Tibial artery (tissue), 4 donors: ENCODE measurements around the gene SLIT3.

Experiments used
- DNase-seq, 2 donors: peaks; one replicate each; pipeline ENCODE4 v3.0.0-alpha.2; 2019
- H3K27ac ChIP-seq, 2 donors: fragments of 200-600 bp; sonication (generic) in 1 of 2; 1 replicate in 1 of 2; 2 replicates in 1 of 2; pipeline ENCODE4 v1.5.1; 2018 to 2019; ENCODE audit warnings: mild to moderate bottlenecking in 1 of 2
- H3K27me3 ChIP-seq, 2 donors: fragments of 200-600 bp; sonication (generic) in 1 of 2; one replicate each; pipeline versions ENCODE4 v1.5.1 to v1.6.0; 2016 to 2019
- H3K36me3 ChIP-seq, 3 donors: fragments of 200-600 bp; sonication (generic) in 2 of 3; one replicate each; pipeline ENCODE4 v1.5.1; 2016 to 2019; ENCODE audit warnings: mild to moderate bottlenecking in 2 of 3
- H3K4me1 ChIP-seq, 4 donors: fragments of 200-600 bp; sonication (generic) in 2 of 4; 1 replicate in 3 of 4; 2 replicates in 1 of 4; pipeline ENCODE4 v1.5.1; 2016 to 2019
- H3K4me3 ChIP-seq, 2 donors: fragments of 200-600 bp; sonication (generic) in 1 of 2; 1 replicate in 1 of 2; 2 replicates in 1 of 2; pipeline ENCODE4 v1.5.1; 2018 to 2019; ENCODE audit warnings: mild to moderate bottlenecking in 2 of 2
- H3K9me3 ChIP-seq, 3 donors: fragments of 200-600 bp; sonication (generic) in 1 of 3; one replicate each; pipeline ENCODE4 v1.5.1; 2016 to 2019
- intact Hi-C: fragments of 100-400 bp; cut with DNase I; formaldehyde crosslinking; loops from one replicate; pipeline ENCODE4 v1.15.0; 2023; ENCODE audit warnings: low total_unique reads
- TF ChIP-seq, protein P1 (sequence below), 2 experiments: fragments of 200-600 bp in 1 of 2; fragments of 450-650 bp in 1 of 2; IDR thresholded peaks; one replicate each; pipeline ENCODE4 v1.5.1; 2017 to 2019; ENCODE audit warnings: antibody characterized with exemption in 2 of 2, mild to moderate bottlenecking in 1 of 2, moderate library complexity in 1 of 2

Gene SLIT3

DNA sequence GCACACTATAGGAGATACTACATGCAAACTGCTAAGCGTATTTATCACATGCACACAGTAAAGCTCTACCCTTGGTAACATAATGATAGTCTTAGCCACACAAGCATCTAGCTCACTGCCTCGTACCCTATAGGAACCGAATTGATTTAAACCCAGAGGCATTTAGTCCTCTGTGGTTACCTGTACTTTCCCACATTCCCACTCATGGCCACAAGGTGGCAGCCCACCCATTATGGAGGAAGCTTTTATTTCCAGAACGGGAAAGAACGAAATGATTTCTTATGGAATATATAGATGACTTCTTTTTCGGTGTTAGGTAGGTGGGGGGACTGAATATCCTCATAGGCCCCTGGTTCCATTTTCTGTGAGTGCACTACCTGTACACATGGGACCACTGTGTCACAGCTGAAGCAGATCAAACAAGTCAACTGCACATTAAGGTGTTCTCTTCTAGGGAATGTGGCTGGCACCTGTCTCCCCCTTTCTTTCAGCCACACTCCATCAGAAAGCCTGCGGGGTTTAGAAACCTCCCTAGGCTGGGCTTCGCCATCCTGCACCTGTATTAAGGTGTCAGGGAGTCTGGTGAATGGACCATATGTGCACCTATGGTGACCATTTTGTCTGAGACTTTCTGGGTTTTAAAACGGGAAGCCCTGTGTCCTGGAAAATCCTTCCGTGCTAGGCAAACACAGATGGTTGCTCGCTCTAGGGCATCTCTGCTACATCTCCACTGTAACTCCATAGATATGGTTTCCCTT lies 313.2 kb downstream of the SLIT3 start:
- H3K4me3 ChIP-seq, result no peak overlapping the region
- TF ChIP-seq, protein P1, sequence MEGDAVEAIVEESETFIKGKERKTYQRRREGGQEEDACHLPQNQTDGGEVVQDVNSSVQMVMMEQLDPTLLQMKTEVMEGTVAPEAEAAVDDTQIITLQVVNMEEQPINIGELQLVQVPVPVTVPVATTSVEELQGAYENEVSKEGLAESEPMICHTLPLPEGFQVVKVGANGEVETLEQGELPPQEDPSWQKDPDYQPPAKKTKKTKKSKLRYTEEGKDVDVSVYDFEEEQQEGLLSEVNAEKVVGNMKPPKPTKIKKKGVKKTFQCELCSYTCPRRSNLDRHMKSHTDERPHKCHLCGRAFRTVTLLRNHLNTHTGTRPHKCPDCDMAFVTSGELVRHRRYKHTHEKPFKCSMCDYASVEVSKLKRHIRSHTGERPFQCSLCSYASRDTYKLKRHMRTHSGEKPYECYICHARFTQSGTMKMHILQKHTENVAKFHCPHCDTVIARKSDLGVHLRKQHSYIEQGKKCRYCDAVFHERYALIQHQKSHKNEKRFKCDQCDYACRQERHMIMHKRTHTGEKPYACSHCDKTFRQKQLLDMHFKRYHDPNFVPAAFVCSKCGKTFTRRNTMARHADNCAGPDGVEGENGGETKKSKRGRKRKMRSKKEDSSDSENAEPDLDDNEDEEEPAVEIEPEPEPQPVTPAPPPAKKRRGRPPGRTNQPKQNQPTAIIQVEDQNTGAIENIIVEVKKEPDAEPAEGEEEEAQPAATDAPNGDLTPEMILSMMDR (IDR thresholded peaks at IDR 0.05), result peak; percentile 84 to 87
- peaks cover 0 to 49% (median 33%) of the 10 kb centered on the region in 4 donors for H3K4me1 ChIP-seq
- DNase-seq, result peak; percentile 80 to 82
- H3K36me3 ChIP-seq, result no peaks in the 10 kb centered on the region
- intact Hi-C loops, result loop anchor here (2.0 to 10.0 kb wide), 2 partner anchors 303 to 315 kb away; no protein-coding TSS in a partner anchor
- H3K27ac ChIP-seq, result peak overlapping the region in 1 of 2 donors; percentile 2
- no peaks in the 10 kb centered on the region for H3K27me3 ChIP-seq
- no peaks in the 10 kb centered on the region for H3K9me3 ChIP-seq

DNA sequence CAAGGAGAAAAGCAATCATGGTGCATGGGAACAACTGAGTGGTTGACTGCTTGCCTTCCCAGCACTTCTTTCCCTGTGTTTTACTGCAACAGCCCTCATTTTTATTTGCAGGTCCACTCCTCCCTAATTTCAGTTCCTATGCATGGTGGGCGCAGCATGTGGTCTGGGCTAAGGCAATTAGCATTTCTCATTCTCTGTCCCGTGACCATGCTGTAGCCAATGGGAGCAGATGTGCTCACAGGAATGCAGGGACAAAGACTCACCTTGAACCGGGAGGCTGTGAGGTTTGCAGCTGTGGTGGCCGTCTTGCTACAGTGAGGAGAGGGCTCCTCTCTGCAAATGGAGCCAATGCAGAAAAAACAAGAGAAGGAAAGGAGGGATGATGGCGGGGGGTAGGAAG lies 315.5 kb downstream of the SLIT3 start:
- Histone ChIP-seq H3K4me3 (no peak overlapping the region), H3K27me3 (no peaks in the 10 kb centered on the region), H3K9me3 (no peaks in the 10 kb centered on the region), H3K27ac (no peak overlapping the region), H3K4me1 (peaks cover 0 to 28% (median 17%) of the 10 kb centered on the region in 4 donors), H3K36me3 (no peaks in the 10 kb centered on the region)
- intact Hi-C loops, result loop anchor here (2.0 to 10.0 kb wide), 2 partner anchors 301 to 565 kb away; no protein-coding TSS in a partner anchor
- DNase-seq, result no peak
- TF ChIP-seq, protein P1 (IDR thresholded peaks at IDR 0.05), result no peak

DNA sequence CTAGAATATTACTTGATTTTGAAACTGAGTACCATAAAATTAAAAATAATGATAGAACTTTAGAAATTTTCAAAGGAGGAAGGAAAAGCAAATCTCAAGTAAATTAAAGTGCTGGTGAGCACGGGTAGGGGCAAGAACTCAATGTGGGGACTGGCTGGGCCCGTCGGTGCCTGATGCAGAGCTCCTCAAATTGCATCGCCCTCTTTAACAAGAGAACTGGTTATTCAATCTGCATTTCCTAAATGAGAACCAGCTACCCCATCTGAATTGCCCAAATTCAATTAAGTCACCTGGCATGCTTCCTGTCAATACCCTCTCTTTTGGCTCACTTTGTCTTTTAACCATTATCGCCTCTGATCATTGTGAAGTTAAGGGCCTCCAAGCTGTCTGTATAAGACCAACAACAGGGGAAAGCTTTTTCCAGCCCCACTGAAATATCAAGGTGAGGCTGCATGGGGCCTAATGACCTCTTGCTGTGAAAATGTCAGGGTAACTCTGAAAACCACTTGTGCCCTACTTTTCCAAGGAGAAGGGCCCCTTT lies 316.7 kb downstream of the SLIT3 start:
- no peak for DNase-seq
- Histone ChIP-seq H3K36me3 (no peaks in the 10 kb centered on the region), H3K4me3 (no peak overlapping the region), H3K27ac (no peak overlapping the region), H3K4me1 (peaks cover 0 to 32% (median 17%) of the 10 kb centered on the region in 4 donors), H3K9me3 (no peaks in the 10 kb centered on the region), H3K27me3 (no peaks in the 10 kb centered on the region)
- TF ChIP-seq, protein P1 (IDR thresholded peaks at IDR 0.05), result no peak
- intact Hi-C loops, result loop anchor here (2.0 to 10.0 kb wide), 2 partner anchors 299 to 567 kb away; no protein-coding TSS in a partner anchor

DNA sequence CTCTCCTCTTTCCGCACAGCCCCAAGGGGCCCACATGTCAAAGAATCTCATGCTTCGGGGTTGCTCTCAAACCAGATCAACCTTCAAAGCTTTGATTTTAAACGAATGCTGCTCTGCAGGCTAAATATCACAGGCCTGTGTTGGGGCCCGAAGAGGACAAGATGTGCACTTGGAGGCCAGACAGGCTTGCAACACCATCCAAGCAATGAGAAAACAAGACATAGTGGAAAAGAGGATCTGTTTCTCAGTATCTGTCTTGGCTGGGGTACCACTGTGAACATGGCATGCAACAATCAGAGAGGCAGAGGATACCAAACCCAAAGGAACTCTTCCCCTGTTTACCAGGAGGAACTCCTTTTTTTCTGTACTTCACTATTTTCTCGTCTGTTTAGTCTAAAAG lies 321.8 kb downstream of the SLIT3 start:
- no peak overlapping the region for H3K4me3 ChIP-seq
- peak overlapping the region in 1 of 2 donors; percentile 13 for H3K27ac ChIP-seq
- H3K9me3 ChIP-seq, result no peaks in the 10 kb centered on the region
- H3K4me1 ChIP-seq, result peaks cover 0 to 22% (median 0%) of the 10 kb centered on the region in 4 donors
- TF ChIP-seq, protein P1 (IDR thresholded peaks at IDR 0.05), result no peak
- intact Hi-C loops, result no loop called here
- no peaks in the 10 kb centered on the region for H3K27me3 ChIP-seq
- H3K36me3 ChIP-seq, result no peaks in the 10 kb centered on the region
- peak in 1 of 2 donors; percentile 48 for DNase-seq

DNA sequence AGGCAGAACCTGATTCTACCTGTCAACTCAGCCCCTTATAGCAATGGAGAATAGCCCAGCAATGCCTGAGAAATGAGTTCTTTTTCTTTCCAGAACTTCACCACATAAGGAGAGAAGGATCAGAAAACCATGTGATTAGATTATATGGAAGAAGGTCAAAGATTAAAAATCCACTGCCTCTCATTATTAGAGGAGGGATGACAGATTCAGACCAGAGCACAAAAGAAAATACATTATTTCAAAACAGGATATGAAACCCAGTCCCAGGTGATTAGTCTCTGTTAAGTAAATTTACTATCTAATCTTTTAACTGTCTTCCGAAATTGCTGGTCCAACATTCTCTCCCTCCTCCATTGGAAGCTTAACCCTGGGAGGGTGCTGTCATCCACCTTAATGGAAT lies 322.4 kb downstream of the SLIT3 start:
- no peak for DNase-seq
- Histone ChIP-seq H3K4me1 (peaks cover 0 to 22% (median 0%) of the 10 kb centered on the region in 4 donors), H3K36me3 (no peaks in the 10 kb centered on the region), H3K9me3 (no peaks in the 10 kb centered on the region), H3K4me3 (no peak overlapping the region), H3K27me3 (no peaks in the 10 kb centered on the region), H3K27ac (no peak overlapping the region)
- TF ChIP-seq, protein P1 (IDR thresholded peaks at IDR 0.05), result no peak
- intact Hi-C loops, result no loop called here
